Memory B cell (primary cell): ENCODE measurements around the gene SYCE3.
"Not testable (repeated sequence)": the region's sequence is repeated elsewhere in the genome, so short reads cannot be mapped to it uniquely, and the experiment has no call there.

Experiments used
- ATAC-seq: fragments of 150-1000 bp; cut with Tn5 transposase; 2 replicates; pipeline ENCODE4 v1.10.0; 2021; ENCODE audit warnings: low read depth, mild to moderate bottlenecking, moderate library complexity
- DNase-seq, 2 donors: peaks; one replicate each; pipeline ENCODE4 v3.0.0; 2022; ENCODE audit warnings: low spot score in 2 of 2
- H3K27ac Mint-ChIP-seq: one replicate; pipeline ENCODE4 v1.8.0; 2022; ENCODE audit warnings: mild to moderate bottlenecking, moderate library complexity, mixed read lengths
- H3K27me3 Mint-ChIP-seq: one replicate; pipeline ENCODE4 v1.8.0; 2022; ENCODE audit warnings: mixed read lengths
- H3K36me3 Mint-ChIP-seq: one replicate; pipeline ENCODE4 v1.8.0; 2022; ENCODE audit warnings: mild to moderate bottlenecking, mixed read lengths
- H3K4me1 Mint-ChIP-seq: one replicate; pipeline ENCODE4 v1.8.0; 2022; ENCODE audit warnings: mixed read lengths
- H3K4me3 Mint-ChIP-seq: one replicate; pipeline ENCODE4 v1.8.0; 2022; ENCODE audit warnings: mild to moderate bottlenecking, moderate library complexity, mixed read lengths
- H3K9me3 Mint-ChIP-seq: one replicate; pipeline ENCODE4 v1.8.0; 2022; ENCODE audit warnings: mixed read lengths

SYCE3 gene

DNA sequence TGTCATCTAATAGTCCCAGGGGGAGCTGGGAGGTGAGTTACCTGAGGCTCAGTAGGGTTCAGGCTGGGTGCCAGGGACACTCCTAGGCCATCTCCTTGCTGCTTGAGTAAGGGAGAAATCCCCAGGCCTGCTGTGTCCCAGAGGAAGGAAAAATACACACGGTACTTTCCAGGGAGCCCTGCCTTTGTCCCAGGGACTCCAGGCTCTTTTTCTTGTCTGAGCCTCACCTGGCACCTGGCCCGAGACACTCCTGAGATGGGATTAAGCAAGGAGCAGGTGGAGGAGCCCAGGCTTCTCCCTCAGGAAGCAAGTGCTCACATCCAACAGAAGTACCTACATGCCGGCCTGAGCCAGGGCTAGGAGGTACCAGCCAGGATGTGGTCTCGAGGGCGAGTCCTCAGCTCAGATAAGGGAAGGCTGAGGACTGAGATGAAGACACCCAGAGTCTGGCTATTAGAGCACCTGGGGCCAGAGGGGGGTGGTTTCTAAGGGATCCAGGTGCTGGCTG lies 17.9 kb downstream of the SYCE3 start:
- Mint-ChIP-seq H3K9me3 (no peaks in the 10 kb centered on the region), H3K4me3 (peak overlapping the region; percentile 75), H3K27me3 (no peaks in the 10 kb centered on the region), H3K27ac (peak overlapping the region; percentile 91), H3K4me1 (peaks cover 17% of the 10 kb centered on the region), H3K36me3 (no peaks in the 10 kb centered on the region)
- DNase-seq (no peak), ATAC-seq (no peak)

DNA sequence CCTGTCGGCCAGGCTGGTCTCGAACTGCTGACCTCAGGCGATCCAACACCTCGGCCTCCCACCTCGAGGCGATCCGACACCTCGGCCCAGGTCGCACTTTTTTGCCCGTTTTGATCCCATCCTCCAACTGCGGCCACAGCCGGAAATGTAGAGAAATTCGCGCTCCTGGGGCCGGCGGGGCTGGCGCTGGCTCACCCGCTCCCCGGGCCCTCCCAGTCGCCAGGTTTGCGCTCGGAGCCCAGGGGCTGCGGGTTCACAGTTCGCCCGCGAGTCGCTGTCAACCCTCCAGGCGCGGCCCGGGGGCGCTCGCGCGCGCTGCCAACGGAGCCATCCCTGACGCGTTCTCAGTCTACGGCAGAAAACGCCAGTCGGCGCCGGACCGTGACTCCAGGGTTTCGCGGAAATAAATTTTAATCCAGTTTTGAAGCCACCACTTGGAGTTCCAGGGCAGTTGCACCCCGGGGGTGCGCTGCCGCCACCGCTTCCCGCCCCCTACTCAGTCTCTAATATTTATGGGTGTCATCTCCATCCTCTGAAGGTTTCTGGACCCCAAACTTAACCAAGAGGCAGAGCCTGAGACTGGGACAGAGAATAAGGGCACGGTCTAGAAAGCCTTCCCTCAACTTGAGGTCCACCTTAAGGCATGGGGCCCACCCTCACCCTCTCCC lies 18.5 kb downstream of the SYCE3 start:
- ATAC-seq, result peak; percentile 54
- H3K27me3 Mint-ChIP-seq, result no peaks in the 10 kb centered on the region
- H3K36me3 Mint-ChIP-seq, result no peaks in the 10 kb centered on the region
- peak overlapping the region; percentile 91 for H3K27ac Mint-ChIP-seq
- peak overlapping the region; percentile 75 for H3K4me3 Mint-ChIP-seq
- peak; percentile 83 to 86 for DNase-seq
- H3K4me1 Mint-ChIP-seq, result peaks cover 18% of the 10 kb centered on the region
- no peaks in the 10 kb centered on the region for H3K9me3 Mint-ChIP-seq

DNA sequence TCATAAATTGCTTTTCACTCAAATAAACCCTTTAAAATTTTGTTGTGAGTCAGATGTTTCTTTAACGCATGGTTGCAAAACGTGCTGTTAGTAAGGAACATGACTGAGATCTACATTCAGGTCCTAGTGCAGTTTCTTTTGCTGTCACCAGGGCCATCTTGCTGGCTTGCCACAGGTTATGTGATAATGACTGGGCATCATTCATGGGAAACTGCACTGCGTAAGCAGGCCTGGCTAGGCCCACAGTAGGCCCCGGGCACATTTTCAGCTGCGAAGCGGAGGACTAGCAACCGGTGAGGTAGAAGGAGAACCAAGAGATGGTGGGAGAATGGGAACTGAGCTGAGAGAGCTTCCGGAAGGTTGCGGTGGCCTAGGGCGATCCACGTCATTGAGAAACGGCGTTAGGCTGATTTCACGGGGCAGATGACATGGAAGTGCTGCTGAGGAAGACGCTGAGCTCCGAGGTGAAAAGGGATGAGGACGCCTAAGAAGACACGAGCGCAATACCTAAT lies 20.2 kb downstream of the SYCE3 start:
- ATAC-seq, result peak; percentile 10
- Mint-ChIP-seq H3K27ac (peak overlapping the region; percentile 100), H3K27me3 (no peaks in the 10 kb centered on the region), H3K9me3 (peaks cover 2% of the 10 kb centered on the region), H3K36me3 (peaks cover 2% of the 10 kb centered on the region), H3K4me1 (peaks cover 25% of the 10 kb centered on the region), H3K4me3 (peak overlapping the region; percentile 73)
- peak in 1 of 2 donors; percentile 23 for DNase-seq

DNA sequence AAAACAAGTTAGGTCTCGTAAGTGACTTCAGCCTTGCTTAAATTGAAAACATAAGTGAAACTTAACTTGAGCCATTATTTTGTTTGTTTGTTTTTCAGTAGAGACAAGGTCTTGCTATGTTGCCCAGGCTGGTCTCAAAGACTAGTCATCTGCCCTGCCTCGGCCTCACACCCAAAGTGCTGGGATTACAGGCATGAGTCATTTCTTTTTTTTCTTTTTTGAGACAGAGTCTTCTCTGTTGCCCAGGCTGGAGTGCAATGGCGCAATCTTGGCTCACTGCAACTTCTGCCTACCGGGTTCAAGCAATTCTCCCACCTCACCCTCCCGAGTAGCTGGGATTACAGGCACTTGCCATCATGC lies 21.1 kb downstream of the SYCE3 start:
- Mint-ChIP-seq H3K4me1 (peaks cover 25% of the 10 kb centered on the region), H3K27ac (peak overlapping the region; percentile 100), H3K4me3 (peak overlapping the region; percentile 2)
- ATAC-seq, H3K36me3 Mint-ChIP-seq, H3K27me3 Mint-ChIP-seq, H3K9me3 Mint-ChIP-seq, DNase-seq: not testable (repeated sequence)

DNA sequence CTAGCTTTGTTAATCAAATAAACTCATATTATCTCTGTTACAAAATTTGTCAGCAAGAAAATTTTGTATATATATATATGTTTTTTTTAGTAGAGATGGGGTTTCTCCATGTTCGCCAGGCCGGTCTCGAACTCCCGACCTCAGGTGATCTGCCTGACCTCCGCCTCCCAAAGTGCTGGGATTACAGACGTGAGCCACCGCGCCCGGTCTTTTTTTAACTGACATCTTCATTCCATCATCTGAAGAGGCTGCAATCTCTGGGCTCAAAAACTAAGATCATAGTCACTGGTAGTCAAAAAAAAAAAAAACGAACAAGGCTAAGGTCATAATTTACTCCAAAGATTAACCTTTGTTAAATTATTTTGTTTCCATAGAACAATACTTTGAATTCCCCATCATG lies 22.3 kb downstream of the SYCE3 start:
- ATAC-seq, result no peak
- H3K27me3 Mint-ChIP-seq, result no peaks in the 10 kb centered on the region
- no peak for DNase-seq
- peaks cover 25% of the 10 kb centered on the region for H3K4me1 Mint-ChIP-seq
- H3K36me3 Mint-ChIP-seq, result peaks cover 2% of the 10 kb centered on the region
- peak overlapping the region; percentile 100 for H3K27ac Mint-ChIP-seq
- H3K9me3 Mint-ChIP-seq, result peaks cover 2% of the 10 kb centered on the region
- peak overlapping the region; percentile 9 for H3K4me3 Mint-ChIP-seq

DNA sequence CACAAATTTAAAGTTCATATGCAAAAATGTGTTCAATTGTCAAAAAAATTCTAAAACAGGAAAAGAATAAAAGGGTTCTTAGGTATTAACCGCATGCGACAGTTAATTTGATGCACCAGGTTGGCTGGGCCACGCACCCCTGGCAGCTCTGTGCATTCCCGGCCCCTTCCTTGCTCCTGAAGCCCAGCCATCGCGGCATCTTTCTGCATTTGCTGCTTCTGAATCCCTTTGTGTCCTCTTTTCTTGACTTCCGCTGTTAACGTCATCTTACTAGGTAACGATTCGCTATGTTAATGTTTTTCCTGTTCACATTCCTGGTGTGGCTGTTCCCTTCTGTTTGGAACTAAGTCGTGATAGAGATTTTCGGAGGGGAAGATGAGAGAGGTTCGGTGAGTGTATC lies 25.0 kb downstream of the SYCE3 start:
- DNase-seq, result no peak
- Mint-ChIP-seq H3K27me3 (no peaks in the 10 kb centered on the region), H3K27ac (peak overlapping the region; percentile 100), H3K9me3 (peaks cover 2% of the 10 kb centered on the region), H3K4me1 (peaks cover 37% of the 10 kb centered on the region), H3K36me3 (peaks cover 2% of the 10 kb centered on the region), H3K4me3 (peak overlapping the region; percentile 40)
- ATAC-seq, result no peak

DNA sequence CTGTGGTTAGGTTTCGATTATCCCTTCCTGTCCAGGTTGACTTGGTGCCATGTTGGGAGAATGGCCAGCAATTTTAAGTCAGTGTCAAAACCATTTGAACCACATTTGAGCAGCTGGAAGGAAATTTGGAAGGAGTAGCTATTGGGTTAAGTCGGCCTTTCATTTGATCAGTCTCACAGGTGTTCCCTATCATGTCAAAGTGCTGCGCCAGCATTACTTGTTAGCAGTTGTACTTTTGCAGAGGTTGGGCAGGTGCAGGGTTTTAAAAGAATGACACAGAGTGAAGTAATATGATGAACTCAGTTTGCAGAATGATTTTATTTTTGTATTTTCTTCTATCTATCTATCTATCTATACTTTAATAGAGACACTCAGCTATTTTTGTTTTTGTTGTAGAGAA lies 26.5 kb downstream of the SYCE3 start:
- peaks cover 34% of the 10 kb centered on the region for H3K4me1 Mint-ChIP-seq
- no peak overlapping the region for H3K4me3 Mint-ChIP-seq
- H3K27ac Mint-ChIP-seq, result peak overlapping the region; percentile 100

DNA sequence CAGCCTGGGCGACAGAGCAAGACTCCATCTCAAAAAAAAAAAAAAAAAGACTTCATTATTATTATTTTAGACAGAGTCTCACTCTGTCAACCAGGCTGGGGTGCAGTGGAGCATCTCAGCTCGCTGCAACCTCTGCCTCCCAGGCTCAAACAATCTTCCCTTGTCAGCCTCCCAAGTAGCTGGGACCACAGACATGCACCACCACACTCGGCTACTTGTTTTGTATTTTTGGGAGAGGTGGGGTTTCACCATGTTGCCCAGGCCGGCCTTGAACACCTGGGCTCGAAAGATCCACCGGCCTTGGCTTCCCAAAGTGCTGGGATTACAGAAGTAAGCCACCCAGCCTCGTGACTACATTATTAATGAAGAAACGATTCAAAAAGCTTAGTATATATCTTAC lies 27.6 kb downstream of the SYCE3 start:
- Mint-ChIP-seq H3K4me3 (peak overlapping the region; percentile 41), H3K27ac (peak overlapping the region; percentile 98), H3K36me3 (peaks cover 2% of the 10 kb centered on the region), H3K9me3 (peaks cover 2% of the 10 kb centered on the region), H3K4me1 (peaks cover 29% of the 10 kb centered on the region), H3K27me3 (no peaks in the 10 kb centered on the region)
- DNase-seq, result no peak
- no peak for ATAC-seq

More for the DNA sequence above, 26.5 kb downstream of the SYCE3 start:
- Mint-ChIP-seq H3K36me3 (peaks cover 2% of the 10 kb centered on the region), H3K27me3 (no peaks in the 10 kb centered on the region), H3K9me3 (peaks cover 2% of the 10 kb centered on the region)
- ATAC-seq (no peak), DNase-seq (no peak)

DNA sequence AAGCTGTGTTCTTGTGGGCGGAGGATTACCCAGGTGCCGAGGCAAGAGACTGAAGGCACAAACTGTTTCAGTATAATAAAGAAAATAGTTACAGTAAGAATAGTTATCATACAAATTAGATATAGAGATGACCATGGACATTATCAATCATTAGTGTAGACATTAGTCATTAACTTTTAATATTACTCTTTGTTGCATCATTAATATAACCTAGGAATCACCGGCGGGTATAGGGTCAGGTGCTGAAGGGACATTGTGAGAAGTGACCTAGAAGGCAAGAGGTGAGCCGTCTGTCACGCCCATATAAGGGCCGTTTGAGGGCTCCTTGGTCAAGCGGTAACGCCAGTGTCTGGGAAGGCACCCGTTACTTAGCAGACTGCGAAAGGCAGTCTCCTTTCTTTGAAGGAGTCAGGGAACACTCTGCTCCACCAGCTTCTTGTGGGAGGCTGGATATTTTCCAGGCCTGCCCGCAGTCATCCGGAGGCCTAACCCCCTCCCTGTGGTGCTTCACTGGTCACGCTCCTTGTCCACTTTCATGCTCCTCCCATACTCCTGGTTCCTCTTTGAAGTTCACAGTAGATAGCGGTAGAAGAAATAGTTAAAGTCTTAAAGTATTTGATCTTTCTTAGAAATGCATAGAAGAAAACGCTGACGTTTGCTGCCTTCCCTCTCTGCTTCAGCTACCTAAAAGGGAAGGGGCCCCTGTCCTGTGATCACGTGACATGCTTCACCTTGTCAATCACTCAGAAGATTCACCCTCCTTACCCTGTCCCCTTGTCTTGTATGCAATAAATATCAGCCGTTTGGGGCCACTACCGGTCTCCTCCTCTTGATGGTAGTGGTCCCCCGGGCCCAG lies 28.6 kb downstream of the SYCE3 start:
- H3K36me3 Mint-ChIP-seq, H3K9me3 Mint-ChIP-seq, H3K27me3 Mint-ChIP-seq, ATAC-seq, DNase-seq: not testable (repeated sequence)
- Mint-ChIP-seq H3K4me3 (peak overlapping the region; percentile 80), H3K27ac (peak overlapping the region; percentile 98), H3K4me1 (peaks cover 25% of the 10 kb centered on the region)

DNA sequence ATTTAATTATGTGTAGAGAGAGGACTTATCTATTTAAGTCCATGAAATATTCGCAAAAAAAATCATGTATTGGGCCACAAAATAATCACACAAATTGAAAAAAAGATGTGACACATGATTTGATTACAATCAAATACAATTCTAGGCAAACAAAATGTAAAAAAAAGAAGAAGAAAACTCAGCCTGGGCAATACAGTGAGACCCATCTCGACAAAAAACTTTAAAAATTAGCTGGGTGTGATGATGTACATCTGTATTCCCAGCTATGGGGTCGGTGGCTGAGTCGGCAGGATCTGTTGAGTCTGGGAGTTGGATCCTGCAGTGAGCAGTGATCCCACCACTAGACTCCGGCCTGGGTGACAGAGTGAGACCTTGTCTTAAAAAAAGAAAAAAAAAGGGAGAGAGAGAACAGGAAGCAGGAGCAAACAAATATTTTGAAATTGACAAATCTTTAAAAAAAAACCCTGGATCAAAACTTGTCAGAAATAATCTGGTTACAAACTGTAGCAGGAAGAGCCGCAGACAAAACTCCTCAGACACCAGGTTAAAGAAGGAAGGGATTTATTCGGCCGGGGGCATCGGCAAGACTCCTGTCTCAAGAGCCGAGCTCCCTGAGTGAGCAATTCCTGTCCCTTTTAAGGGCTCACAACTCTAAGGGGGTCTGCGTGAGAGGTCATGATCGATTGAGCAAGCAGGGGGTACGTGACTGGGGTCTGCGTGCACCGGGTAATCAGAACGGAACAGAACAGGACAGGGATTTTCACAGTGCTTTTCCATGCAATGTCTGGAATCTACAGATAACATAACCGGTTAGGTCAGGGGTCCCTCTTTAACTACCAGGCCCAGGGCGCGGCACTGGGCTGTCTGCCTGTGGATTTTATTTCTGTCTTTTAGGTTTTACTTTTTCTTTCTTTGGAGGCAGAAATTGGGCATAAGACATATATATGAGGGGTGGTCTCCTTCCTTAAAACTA lies 29.6 kb downstream of the SYCE3 start:
- DNase-seq, result no peak
- ATAC-seq, result no peak
- H3K36me3 Mint-ChIP-seq, result peaks cover 2% of the 10 kb centered on the region
- peaks cover 26% of the 10 kb centered on the region for H3K4me1 Mint-ChIP-seq
- peaks cover 2% of the 10 kb centered on the region for H3K9me3 Mint-ChIP-seq
- H3K4me3 Mint-ChIP-seq, result peak overlapping the region; percentile 71
- peak overlapping the region; percentile 98 for H3K27ac Mint-ChIP-seq
- no peaks in the 10 kb centered on the region for H3K27me3 Mint-ChIP-seq

DNA sequence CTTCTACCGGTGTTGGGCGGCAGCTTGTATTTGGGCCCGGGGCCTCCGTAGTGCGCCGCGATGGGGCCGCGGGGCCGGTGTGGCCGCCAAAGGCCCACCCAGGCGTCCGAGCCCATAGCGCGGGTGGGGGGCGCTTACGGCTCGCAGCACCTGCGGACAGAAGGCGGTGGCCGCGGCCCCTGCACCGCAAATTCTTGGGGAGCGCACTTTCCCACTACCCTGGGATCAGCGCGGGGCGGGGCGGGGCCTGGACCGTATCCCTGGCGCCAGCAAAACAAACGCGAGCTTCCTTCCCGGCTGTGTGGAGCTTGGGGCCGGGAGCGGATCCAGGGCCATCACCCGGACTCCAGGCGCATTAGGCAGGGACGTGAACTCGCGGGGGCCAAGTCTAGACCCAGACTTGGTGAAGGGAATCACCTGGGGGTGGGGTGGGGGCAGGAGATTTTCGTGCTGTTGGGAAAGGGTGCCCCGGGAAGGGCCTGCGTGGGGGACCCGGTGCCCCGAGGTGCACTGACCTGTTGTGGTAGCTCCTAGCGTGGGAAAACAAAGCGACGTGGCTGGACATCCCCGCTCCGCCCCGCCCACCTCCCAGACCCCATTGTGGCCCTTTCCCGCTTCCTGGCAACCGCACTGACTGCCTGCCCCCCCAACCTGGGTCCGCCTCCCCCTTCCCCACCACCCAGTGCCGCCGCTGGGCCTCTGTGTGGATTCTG lies 30.6 kb downstream of the SYCE3 start:
- Mint-ChIP-seq H3K27me3 (no peaks in the 10 kb centered on the region), H3K9me3 (no peaks in the 10 kb centered on the region), H3K4me1 (peaks cover 29% of the 10 kb centered on the region), H3K36me3 (no peaks in the 10 kb centered on the region), H3K4me3 (peak overlapping the region; percentile 89), H3K27ac (peak overlapping the region; percentile 98)
- DNase-seq, result no peak
- no peak for ATAC-seq

DNA sequence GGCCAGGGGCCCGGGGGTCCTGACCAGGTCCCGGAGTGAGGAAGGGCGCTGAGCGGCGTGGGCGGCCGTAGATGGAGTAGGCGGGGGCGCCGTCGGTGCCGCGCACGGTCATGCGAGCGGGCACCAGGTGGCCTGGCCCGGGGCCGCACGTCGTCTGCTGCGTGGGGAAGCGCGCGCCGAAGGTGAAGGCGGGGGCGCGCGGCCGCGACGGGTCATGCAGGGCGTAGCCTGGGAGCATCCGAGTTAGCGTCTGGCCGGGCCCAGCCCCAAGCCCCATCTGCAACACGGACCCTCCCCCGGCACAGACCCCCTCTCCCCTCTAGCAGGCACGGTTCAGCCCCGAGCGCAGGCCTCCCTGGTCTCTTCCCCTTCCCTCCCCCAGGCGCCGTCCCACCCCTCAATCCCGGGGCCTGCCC lies 31.2 kb downstream of the SYCE3 start:
- Mint-ChIP-seq H3K27me3 (no peaks in the 10 kb centered on the region), H3K9me3 (no peaks in the 10 kb centered on the region), H3K36me3 (no peaks in the 10 kb centered on the region), H3K4me3 (peak overlapping the region; percentile 89), H3K27ac (peak overlapping the region; percentile 98), H3K4me1 (peaks cover 35% of the 10 kb centered on the region)
- peak; percentile 54 for ATAC-seq
- peak; percentile 78 to 82 for DNase-seq
